GM12874 (cell line): ENCODE measurements around the gene ACVR1B.

ENCODE experiments used
- CTCF ChIP-seq: IDR thresholded peaks from 2 replicates; pipeline ENCODE4 v1.5.1; 2011; ENCODE audit warnings: low read depth, mild to moderate bottlenecking, control low read depth, low read length, moderate library complexity; ENCODE audit not compliant: insufficient read depth

The ACVR1B gene

GRCh38 chr12:51907856-51908425, 43.6 kb upstream of the ACVR1B start:
- TF ChIP-seq CTCF: no peak

GRCh38 chr12:51908876-51909592, 42.5 kb upstream of the ACVR1B start:
- no peak for TF ChIP-seq CTCF

GRCh38 chr12:51910168-51910567, 41.3 kb upstream of the ACVR1B start:
- no peak for TF ChIP-seq CTCF

- TF ChIP-seq CTCF: no peak
These were observed 40.8 kb upstream of the ACVR1B start for GRCh38 chr12:51910691-51911090.

GRCh38 chr12:51911307-51911706, 40.2 kb upstream of the ACVR1B start:
- TF ChIP-seq CTCF: no peak

GRCh38 chr12:51911788-51912711, 39.4 kb upstream of the ACVR1B start:
- TF ChIP-seq CTCF: no peak
